ENCODE data around the gene GPRASP2.

Gene GPRASP2

DNA sequence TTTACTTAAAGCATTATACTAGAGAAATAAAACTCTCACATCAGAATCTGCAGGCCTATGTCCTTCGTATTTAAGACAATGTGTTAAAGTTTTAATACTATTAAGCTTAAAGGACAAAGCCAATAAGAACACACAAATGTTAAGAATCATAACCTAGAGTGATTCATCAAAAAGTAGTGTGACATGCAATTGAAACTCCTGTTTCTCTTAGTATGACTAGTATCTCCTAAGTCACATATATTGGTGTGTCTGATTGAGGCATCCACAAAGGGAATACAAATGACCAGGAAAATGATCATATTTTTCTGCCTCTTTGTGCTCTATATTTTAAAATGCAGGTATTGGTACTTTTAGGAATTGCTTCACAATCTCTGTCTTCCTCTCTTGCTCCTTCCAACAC lies 32.1 kb downstream of the GPRASP2 start:
- no peak for DNase-seq (ENCODE audit: low read depth in 1 of 2, low spot score in 1 of 2)

DNA sequence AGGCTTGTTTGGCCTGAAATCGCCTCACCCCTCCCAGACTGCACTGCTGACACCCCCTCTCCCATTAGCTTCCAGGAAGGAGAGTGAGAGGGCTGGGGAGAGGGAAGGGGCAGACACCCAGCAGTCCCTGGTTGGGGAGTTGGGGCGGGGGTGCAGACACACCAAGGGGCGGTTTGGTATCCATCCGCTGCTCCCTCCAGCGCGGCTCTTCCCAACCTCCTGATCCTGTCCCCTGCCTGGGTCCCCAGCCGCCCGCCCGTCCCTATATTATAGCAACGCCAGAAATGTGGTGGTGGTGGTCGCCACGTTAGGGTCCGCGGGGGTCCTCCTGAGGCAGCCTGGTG lies 33.2 kb downstream of the GPRASP2 start:
- no peak for DNase-seq (ENCODE audit: low read depth in 1 of 2, low spot score in 1 of 2)

DNA sequence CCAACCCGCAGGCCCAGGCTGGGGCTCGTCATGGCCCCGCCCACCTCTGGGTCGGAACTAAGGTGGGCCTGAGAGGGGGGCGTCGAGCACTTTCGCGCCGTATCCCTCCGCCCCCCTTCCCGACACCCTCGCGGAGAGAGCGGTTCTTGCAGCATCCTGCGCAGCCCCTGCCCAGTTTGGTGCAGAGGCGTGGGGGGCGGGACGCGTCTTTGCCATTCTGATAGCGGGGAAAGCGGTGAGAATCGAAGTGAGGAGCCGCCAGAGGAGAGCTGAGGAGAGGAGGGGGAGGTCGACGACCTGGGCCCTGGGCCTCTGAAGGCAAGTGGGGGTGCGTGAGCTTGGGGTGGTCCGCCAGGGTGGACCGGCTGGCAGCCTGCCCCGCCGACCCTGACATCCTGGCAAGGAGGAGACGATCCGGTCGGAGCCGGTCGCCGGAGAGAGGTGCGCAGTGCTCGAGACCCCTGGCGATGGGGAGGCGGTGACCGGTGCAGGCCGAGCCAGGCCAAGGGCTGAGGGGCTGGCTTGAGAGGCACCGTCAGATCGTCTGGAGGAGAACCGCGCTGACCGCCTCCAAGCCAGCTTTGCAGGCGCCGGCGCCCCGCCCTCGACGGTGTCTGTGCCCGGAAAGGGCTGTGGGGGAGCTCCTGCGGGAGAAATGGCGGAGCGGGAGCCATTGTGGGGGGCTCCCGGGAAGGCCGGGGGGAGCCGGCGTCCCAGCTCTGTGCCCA lies 33.8 kb downstream of the GPRASP2 start:
- no peak for DNase-seq (ENCODE audit: low read depth in 1 of 2, low spot score in 1 of 2)

DNA sequence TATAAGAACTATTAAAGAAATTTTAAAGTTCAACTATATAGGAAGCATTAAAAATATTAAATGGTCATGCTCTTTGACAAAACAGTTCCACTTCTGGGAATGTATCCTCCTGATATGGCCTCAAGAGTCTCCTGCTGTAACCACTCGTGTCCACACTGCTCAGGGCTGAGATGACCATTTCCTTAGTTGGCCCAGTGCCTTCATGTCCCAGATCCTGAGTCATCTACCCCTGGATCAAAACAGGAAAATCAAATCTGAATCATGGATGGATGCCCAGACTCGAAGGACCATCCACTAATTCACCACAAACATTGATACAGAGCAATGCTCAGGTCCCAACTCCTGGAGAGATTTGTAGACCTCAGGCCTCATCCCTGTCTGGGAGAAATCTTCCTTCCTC lies 53.0 kb downstream of the GPRASP2 start:
- no peak for DNase-seq (ENCODE audit: low read depth in 1 of 2, low spot score in 1 of 2)

DNA sequence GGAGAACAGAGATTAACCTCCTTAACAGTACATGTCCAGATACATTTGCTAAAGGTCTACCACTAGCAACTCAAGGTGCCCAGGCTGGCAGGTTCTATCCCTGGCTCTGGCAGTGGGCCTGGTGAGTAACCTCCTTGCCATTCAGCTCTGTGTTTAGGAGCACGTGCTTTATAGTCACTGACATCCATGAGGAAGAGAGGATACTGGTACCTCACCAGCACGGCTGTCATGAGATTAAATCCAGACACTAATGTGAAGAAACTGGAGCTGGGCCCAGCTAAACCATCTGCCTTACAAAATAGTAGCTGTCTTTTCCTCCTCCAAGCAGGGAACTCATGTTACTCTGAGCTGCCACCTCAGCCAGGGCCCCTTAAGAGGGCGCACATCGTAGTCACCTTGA lies 53.6 kb downstream of the GPRASP2 start:
- DNase-seq (ENCODE audit: low read depth in 1 of 2, low spot score in 1 of 2) = no peak

DNA sequence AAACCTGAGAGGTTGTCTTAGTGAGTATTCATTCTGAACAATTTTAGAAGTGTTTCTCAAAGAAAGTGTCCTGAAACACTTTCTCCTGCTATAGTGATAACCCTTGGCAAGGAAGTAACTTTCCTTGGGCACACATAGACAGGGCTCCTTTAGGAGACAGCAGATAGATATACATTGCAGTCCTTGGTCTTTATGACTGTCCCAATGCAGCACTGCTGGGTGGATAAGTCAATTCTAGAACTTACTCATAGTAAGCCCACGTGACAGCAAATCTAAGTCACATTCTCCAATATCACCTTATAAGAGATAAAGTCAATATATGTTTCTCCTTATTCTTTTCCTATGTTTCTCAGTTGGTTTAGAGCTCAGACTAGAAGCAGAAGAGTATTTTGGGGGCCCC lies 55.0 kb downstream of the GPRASP2 start:
- DNase-seq (ENCODE audit: low read depth in 1 of 2, low spot score in 1 of 2) = no peak
